Keratinocyte (primary cell): ENCODE results near the gene OR6C2.

Experiments used
- EZH2 ChIP-seq: IDR thresholded peaks from one replicate; pipeline ENCODE4 v1.6.1; 2012; ENCODE audit warnings: inconsistent platforms, mild to moderate bottlenecking, low read length, moderate library complexity
- TF ChIP-seq, protein P1 (sequence below), 3 experiments: IDR thresholded peaks in 1 of 3; conservative IDR thresholded peaks in 1 of 3; optimal IDR thresholded peaks in 1 of 3; 2 replicates in 2 of 3; 3 replicates in 1 of 3; pipeline versions ENCODE3 to v1.5.1; 2011; ENCODE audit warnings: low read length in 3 of 3, mild to moderate bottlenecking in 3 of 3, moderate library complexity in 2 of 3, control low read depth in 1 of 3, inconsistent platforms in 1 of 3; ENCODE audit not compliant: insufficient read depth in 2 of 3; ENCODE audit errors: extremely low read depth in 1 of 3

- TF ChIP-seq, protein P1, sequence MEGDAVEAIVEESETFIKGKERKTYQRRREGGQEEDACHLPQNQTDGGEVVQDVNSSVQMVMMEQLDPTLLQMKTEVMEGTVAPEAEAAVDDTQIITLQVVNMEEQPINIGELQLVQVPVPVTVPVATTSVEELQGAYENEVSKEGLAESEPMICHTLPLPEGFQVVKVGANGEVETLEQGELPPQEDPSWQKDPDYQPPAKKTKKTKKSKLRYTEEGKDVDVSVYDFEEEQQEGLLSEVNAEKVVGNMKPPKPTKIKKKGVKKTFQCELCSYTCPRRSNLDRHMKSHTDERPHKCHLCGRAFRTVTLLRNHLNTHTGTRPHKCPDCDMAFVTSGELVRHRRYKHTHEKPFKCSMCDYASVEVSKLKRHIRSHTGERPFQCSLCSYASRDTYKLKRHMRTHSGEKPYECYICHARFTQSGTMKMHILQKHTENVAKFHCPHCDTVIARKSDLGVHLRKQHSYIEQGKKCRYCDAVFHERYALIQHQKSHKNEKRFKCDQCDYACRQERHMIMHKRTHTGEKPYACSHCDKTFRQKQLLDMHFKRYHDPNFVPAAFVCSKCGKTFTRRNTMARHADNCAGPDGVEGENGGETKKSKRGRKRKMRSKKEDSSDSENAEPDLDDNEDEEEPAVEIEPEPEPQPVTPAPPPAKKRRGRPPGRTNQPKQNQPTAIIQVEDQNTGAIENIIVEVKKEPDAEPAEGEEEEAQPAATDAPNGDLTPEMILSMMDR (optimal IDR thresholded peaks at IDR 0.05 in 1 of 3, IDR thresholded peaks at IDR 0.05 in 1 of 3, conservative IDR thresholded peaks at IDR 0.05 in 1 of 3; ENCODE audit: extremely low read depth in 1 of 3, insufficient read depth in 2 of 3, low read length in 3 of 3) = no peak
- TF ChIP-seq EZH2 = no peak
These were observed 48.2 kb downstream of the OR6C2 start, which contains the start of gene OR6C68 for GRCh38 chr12:55492078-55492477.
